ENCODE results near the gene NOP9. TPM values are rescaled to one million over a fixed set of nuclear protein-coding genes. Genes with fewer than 3 reads are reported as not detected.

Gene NOP9
- total and polyA plus RNA-seq, 2 donors: 12.8 to 18.0 TPM

DNA sequence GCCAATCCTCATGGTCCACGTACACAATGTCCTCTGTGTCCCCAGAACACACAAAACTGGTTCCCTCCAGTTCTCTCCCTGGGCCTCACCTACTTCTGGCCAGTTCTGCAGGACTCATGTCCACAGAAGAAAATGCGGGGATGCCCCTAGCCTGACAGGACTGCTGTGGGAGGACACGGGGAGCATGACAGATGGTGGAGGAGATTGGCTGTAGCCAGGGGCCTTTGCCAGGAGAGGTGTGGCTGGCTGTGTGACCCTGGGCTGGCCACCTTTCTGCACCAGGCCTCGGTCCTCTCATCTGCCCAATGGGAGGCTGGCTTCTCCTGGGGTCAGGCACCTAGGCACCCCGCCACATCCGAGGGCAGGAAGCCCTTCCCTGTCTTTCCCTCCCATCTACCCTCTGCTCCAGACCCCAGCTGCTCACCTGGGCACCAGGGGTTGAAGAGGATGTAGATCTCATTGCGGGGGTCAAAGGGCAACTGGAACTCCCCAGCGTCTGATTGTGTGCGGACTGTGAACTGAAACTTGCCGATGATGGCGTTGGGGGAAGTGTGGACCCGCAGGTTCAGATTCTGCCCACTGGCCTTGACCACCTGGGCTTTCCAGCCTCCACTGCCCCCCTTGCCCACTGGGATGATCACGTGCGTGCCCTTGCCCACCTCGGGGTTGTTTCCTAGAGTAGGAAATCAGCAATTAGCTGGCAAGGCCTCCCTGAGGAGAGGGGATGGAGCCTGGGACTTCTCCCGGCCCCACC, 39.4 kb upstream of the NOP9 start:
- Histone ChIP-seq H3K36me3 (ENCODE audit: insufficient read depth) (no peaks in the 10 kb centered on the region), H3K27ac (ENCODE audit: low read depth) (no peak overlapping the region), H3K4me3 (ENCODE audit: low read depth, low read length) (no peak overlapping the region), H3K4me1 (ENCODE audit: insufficient read depth) (no peaks in the 10 kb centered on the region)
- WGBS: 89% methylated on average over 16 of the region's 16 CpGs
- DNase-seq (ENCODE audit: extremely low spot score): no peak

DNA sequence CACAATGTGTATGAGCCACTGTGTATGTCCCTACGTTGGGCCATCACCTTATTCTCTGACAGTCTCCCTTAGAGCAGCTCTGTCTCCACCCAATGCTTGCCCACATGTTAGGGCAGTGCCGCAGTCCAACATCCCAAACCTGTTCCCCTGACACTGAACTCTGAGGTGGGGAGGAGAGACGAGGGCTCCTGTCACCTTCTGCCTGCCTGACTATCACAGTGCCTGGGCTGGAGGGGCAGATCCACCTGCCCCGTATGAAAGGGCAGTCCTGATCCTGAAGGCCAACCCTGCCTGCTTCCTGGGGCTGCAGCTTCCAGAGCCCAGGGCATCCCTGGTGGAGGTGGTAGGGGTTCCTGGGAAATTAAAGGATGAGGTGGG, 38.9 kb upstream of the NOP9 start:
- 76% methylated on average over 4 of the region's 4 CpGs for WGBS
- Histone ChIP-seq H3K4me3 (ENCODE audit: low read depth, low read length) (no peak overlapping the region), H3K27ac (ENCODE audit: low read depth) (no peak overlapping the region)

DNA sequence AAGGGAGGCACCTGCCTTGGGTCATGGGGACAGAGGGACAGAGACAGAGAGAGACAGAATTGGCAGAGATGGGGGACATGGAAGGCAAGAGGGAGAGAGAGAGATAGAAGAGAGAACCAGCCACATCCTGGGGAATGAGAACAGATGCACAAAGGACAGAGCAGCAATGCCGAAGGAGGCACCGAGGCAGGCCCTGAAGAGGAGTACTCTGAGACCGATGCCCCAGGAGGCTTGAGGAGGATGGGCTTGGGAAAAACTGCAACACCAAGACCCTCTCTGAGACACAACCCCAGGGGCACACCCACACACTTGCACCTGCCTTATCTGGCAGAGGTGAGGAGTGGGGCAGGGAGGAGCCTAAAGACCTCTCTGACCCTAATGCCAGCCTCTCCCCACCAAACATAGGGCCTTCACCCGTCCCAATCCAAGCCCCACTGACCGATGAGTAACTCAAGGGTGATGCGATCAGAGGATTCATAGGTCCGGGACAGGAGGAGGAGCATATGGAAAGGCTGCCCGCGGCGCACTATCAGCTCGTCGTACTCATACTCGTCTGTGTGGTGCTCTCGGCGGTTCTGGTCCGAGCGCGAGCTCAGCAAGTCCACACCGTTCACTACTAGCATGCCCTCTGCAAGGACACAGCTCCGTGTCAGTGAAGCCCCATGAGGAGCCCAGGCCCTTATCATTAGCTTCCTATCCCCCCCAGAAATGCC, 38.2 kb upstream of the NOP9 start:
- Histone ChIP-seq H3K27ac (ENCODE audit: low read depth) (no peak overlapping the region), H3K4me1 (ENCODE audit: insufficient read depth) (no peaks in the 10 kb centered on the region), H3K36me3 (ENCODE audit: insufficient read depth) (no peaks in the 10 kb centered on the region), H3K4me3 (ENCODE audit: low read depth, low read length) (no peak overlapping the region)
- DNase-seq (ENCODE audit: extremely low spot score): no peak
- WGBS: 83% methylated on average over 20 of the region's 20 CpGs

More for the DNA sequence above, 38.9 kb upstream of the NOP9 start:
- no peak for DNase-seq (ENCODE audit: extremely low spot score)
- no peaks in the 10 kb centered on the region for H3K4me1 ChIP-seq (ENCODE audit: insufficient read depth)
- H3K36me3 ChIP-seq (ENCODE audit: insufficient read depth): no peaks in the 10 kb centered on the region

DNA sequence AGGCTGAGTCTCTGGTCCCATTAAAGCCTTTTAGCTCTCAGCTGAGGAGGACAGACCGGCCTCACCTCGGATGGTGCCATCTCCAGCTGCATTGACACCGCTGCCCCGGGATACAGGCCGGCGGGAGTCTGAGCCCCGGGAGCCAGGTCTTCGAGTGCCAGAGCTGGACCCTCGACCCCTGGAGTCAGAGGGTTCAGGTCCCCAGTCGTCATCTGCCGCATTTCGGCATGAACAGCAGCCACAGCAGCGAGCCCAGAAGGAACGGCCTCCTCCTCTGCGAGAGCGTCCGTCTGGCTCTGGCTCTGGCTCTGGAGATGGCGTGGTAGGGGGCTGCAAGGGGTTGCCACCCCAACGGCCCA, 37.7 kb upstream of the NOP9 start:
- Histone ChIP-seq H3K27ac (ENCODE audit: low read depth) (no peak overlapping the region), H3K36me3 (ENCODE audit: insufficient read depth) (no peaks in the 10 kb centered on the region), H3K4me1 (ENCODE audit: insufficient read depth) (no peaks in the 10 kb centered on the region), H3K4me3 (ENCODE audit: low read depth, low read length) (no peak overlapping the region)
- no peak for DNase-seq (ENCODE audit: extremely low spot score)
- 87% methylated on average over 19 of the region's 19 CpGs for WGBS

DNA sequence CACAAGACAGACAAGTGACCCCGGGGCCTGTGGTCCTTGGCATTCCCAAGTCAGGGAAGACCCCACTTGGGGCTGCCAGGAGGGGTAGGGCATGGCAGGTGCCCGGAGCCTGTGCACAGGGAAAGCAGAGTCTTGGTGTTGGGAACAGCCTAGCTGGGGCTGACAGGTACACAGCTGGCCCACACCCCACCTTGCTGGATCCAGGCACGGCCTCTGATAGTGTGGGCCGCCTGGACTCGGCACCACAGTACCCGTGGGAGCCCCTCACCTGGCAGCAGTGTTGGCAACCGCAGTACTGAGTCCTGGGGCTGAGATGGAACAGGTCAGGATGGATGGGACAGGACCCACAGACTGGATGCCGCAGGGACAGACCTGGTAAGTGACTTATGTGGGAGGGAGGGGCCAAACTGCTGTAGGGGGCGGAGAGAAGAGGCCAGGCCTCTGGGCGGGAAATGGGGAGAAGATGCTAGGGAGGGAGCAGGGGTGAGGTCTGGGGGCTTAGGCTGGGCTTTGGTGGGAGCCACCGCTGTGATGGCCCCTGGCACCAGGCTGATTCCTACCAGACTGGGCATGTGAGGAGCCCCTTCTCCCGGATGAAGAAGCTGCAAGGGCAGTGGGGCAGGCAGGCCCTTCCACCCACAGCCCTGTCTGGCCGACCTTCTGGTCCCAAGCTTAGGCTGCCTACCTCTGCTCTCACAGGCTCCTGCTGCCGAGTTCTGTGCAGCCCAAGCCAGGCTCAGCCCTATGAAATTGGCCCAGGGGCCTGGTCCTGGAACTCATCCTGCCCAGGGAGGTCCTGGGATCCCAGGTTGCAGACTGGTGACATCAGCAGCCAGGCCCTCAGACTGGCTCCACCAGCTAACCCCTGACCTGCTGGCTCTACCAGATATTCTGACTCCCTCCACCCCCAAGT, 36.6 kb upstream of the NOP9 start, which contains the start of gene TGM1:
Gene TGM1, minus strand, starts transcription at position 357 of the 913 bp plus-strand sequence. CDS start 825 bp downstream, outside the sequence.
- Histone ChIP-seq H3K36me3 (ENCODE audit: insufficient read depth) (no peaks in the 10 kb centered on the region), H3K4me1 (ENCODE audit: insufficient read depth) (no peaks in the 10 kb centered on the region), H3K27ac (ENCODE audit: low read depth) (no peak within 1 kb of the TSS), H3K4me3 (ENCODE audit: low read depth, low read length) (no peak within 1 kb of the TSS)
- no peak for DNase-seq (ENCODE audit: extremely low spot score)
- WGBS: 82% methylated on average over 14 of the region's 14 CpGs

DNA sequence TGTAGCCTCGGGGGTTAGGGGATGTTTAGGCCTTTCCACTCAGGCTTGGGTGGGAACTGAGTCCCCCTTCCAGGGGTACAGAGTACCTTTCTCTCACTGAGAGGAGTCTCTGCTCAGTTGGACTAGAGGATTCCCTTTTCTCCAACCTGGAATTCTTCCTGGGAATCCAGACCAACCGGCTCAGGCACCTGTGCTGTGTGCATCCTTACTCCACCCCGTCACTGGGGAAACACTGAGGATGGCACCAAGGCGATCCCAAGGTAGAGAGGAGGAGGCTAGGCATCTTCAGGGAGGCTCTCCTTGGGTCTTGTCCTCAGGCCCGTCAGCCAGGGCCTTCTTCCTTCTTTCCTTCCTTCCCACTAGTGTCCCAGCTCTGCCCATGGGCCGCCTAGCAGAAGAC, 35.8 kb upstream of the NOP9 start:
- H3K36me3 ChIP-seq (ENCODE audit: insufficient read depth): no peaks in the 10 kb centered on the region
- 70% methylated on average over 6 of the region's 6 CpGs for WGBS
- DNase-seq (ENCODE audit: extremely low spot score): no peak
- H3K4me3 ChIP-seq (ENCODE audit: low read depth, low read length): no peak overlapping the region
- H3K27ac ChIP-seq (ENCODE audit: low read depth): no peak overlapping the region
- no peaks in the 10 kb centered on the region for H3K4me1 ChIP-seq (ENCODE audit: insufficient read depth)

DNA sequence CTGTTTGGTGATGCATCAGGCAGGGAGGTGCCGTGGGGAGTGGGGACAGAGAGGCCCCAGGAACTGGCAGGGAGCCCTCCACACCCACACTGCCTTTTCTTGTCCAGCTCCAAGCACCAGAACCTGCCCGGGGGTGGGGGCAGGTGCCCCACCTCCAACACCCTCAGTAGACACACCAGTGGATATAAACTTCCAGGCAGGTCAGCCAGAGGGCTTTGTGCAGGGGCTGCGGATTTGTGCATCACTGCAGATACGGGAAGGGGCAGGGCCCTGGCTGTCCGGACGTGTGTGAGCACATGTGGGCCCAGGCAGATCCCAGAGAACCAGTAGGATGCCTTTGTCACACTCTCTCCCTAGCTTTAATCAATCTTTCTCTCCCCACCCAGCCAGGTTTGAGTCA, 35.4 kb upstream of the NOP9 start:
- no peak for DNase-seq (ENCODE audit: extremely low spot score)
- H3K27ac ChIP-seq (ENCODE audit: low read depth): no peak overlapping the region

DNA sequence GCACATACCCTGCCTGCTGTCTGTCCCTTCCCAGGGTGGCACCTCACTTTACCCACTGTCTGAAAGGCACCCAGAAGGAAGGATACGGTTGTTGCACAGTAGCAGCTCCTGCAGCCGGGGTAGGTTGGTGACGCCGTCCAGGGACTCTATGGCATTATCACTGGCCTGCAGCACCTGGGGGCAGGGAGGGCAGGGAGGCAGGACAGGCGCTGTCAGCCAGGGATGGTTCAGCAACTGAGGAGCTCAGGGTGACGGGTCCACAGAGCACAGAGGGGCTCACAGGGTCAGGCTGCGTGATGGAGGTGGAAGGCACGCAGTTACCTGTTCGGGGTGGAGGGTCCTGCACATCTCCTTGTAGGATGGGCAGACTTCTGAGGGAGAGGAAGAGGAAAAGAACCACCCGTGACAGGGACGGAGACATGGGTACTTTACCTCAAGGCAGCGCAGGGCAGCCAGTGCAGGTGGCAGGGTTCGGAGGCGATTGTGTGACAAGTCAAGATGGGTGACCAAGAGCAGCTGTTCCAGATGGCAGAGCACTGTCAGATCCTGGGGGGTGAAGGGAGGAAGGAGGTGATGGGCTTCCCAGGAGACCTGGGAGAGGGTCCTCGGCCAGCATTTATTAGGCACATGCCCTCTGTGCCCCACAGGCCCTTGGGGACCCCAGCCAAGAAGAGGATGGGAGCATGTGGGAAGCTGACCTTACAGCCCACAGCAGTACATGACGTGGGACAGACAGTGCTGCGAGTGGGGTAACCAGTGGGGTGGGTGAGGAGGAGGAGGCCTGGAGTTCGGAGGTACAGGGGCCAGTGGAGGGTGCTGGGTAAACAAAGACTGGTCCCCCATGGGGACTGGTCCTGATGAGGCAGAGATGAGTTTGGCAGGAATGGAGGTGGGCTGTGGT, 33.1 kb upstream of the NOP9 start:
- 87% methylated on average over 18 of the region's 18 CpGs for WGBS
- DNase-seq (ENCODE audit: extremely low spot score): no peak
- H3K4me3 ChIP-seq (ENCODE audit: low read depth, low read length): no peak overlapping the region
- no peaks in the 10 kb centered on the region for H3K4me1 ChIP-seq (ENCODE audit: insufficient read depth)
- H3K36me3 ChIP-seq (ENCODE audit: insufficient read depth): no peaks in the 10 kb centered on the region
- no peak overlapping the region for H3K27ac ChIP-seq (ENCODE audit: low read depth)

More for the DNA sequence above, 35.4 kb upstream of the NOP9 start:
- Histone ChIP-seq H3K36me3 (ENCODE audit: insufficient read depth) (no peaks in the 10 kb centered on the region), H3K4me3 (ENCODE audit: low read depth, low read length) (no peak overlapping the region), H3K4me1 (ENCODE audit: insufficient read depth) (no peaks in the 10 kb centered on the region)
- WGBS: 63% methylated on average over 6 of the region's 6 CpGs

DNA sequence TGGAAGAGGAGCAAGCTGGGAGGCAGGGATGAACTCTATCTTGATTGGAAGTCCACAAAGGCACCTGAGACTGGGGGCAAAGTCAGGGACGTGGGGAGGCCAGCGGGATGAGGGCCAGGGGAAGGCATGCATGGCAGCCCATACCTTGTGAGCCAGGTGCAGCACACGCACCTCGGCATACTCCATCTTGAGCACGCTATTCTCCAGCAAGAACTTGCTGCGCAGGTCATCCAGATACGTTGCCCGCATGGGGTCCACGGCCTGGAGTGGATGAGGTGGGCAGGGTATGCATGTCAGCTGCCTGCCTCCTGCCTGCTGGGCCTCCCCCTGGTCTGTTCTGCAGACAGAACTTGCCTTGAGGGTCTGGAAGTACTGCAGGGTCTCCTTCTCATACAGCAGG, 32.1 kb upstream of the NOP9 start:
- Histone ChIP-seq H3K27ac (ENCODE audit: low read depth) (no peak overlapping the region), H3K4me1 (ENCODE audit: insufficient read depth) (no peaks in the 10 kb centered on the region), H3K36me3 (ENCODE audit: insufficient read depth) (no peaks in the 10 kb centered on the region), H3K4me3 (ENCODE audit: low read depth, low read length) (no peak overlapping the region)
- WGBS: 92% methylated on average over 9 of the region's 9 CpGs
- DNase-seq (ENCODE audit: extremely low spot score): no peak

DNA sequence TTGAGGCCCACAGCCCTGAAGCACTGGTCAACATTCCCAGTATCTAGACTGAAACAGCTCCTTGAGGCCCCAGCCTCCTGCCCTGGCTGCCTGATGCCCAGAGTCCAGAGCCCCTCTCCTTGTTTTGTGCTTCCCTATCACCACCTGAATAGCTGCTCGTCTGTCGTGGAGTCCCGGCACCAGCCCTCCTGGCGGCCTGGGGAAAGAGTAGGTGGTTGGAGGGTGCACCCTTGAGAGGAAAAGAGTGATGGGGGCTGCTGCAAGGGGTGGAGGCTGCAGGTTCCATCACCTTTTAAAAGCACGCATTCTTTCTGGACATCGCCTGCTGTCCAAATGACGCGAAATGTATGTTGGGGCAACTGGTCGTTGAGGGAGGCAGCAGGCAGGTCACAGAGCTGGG, 31.4 kb upstream of the NOP9 start:
- 87% methylated on average over 9 of the region's 9 CpGs for WGBS
- H3K27ac ChIP-seq (ENCODE audit: low read depth): no peak overlapping the region
- DNase-seq (ENCODE audit: extremely low spot score): no peak
- H3K36me3 ChIP-seq (ENCODE audit: insufficient read depth): no peaks in the 10 kb centered on the region
- H3K4me1 ChIP-seq (ENCODE audit: insufficient read depth): no peaks in the 10 kb centered on the region
- H3K4me3 ChIP-seq (ENCODE audit: low read depth, low read length): no peak overlapping the region

DNA sequence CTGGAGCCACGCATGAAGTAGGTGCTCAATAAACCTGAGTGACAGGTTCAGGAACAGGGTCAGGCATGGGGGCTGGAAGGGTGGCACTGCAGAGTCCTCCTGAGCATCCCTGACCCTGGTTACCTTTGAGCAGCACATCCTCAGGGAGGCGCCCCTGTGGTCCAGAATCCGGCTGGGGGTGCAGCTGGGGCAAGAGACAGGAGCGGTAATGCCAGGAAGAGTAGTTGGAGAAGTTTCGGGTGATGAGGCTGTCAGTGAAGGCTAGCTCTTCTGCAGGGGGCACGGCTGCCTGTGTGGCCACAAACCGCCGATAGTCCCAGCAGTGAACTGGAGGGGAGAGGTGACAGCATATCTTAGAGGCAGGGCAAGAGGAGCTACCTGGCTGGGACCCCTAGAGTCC, 30.3 kb upstream of the NOP9 start:
- 94% methylated on average over 8 of the region's 8 CpGs for WGBS
- no peaks in the 10 kb centered on the region for H3K36me3 ChIP-seq (ENCODE audit: insufficient read depth)
- H3K4me3 ChIP-seq (ENCODE audit: low read depth, low read length): no peak overlapping the region
- H3K4me1 ChIP-seq (ENCODE audit: insufficient read depth): no peaks in the 10 kb centered on the region
- no peak overlapping the region for H3K27ac ChIP-seq (ENCODE audit: low read depth)
- DNase-seq (ENCODE audit: extremely low spot score): no peak

DNA sequence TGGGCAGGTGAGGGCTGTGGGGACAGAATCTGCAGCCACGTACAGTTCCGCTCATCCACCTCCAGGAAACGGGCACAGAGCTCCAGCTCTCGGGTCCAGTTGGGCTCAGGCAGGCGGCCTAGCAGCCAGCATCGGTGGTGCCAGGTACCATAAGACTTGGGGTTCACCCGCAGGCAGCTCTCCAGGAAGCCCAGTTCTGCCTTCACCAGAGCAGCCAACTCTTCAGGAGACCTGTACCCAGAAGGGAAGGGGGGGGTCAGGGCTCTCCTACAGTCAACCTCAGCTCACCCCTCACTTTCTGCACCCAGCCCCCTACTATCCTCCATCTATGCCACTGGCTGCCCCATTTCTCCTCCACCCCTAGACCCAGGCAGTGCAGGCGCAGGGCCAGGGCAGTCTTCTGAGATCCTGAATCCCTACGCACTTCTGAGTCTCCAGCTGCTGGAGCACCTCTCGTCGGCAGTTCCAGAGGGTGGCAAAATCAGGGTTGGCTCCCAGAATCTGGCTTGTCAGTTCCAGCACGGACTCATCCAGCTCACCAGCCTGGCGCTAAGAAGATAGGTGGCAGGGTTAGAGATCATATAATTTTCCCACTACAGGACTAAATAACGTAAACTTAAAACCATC, 29.6 kb upstream of the NOP9 start:
- H3K4me1 ChIP-seq (ENCODE audit: insufficient read depth): no peaks in the 10 kb centered on the region
- no peaks in the 10 kb centered on the region for H3K36me3 ChIP-seq (ENCODE audit: insufficient read depth)
- 95% methylated on average over 14 of the region's 14 CpGs for WGBS
- no peak overlapping the region for H3K27ac ChIP-seq (ENCODE audit: low read depth)
- DNase-seq (ENCODE audit: extremely low spot score): no peak
- H3K4me3 ChIP-seq (ENCODE audit: low read depth, low read length): no peak overlapping the region
